Prostate gland (tissue), 2 donors: ENCODE results near the gene ZNF221.

Source experiments
- CTCF ChIP-seq, 4 experiments: fragments of 200-600 bp in 2 of 4; fragments of 450-650 bp in 2 of 4; sonication (generic) in 2 of 4; IDR thresholded peaks; 1 replicate in 3 of 4; 2 replicates in 1 of 4; pipeline ENCODE4 v1.5.1; 2016 to 2019; ENCODE audit warnings: antibody characterized with exemption in 4 of 4, mild to moderate bottlenecking in 2 of 4, moderate library complexity in 2 of 4
- POLR2A ChIP-seq: fragments of 450-650 bp; IDR thresholded peaks from one replicate; pipeline ENCODE4 v1.6.1; 2016; ENCODE audit warnings: antibody characterized with exemption, mild to moderate bottlenecking

GRCh38 chr19:43905897-43906296 lies 45.1 kb upstream of the ZNF221 start:
- no peak for TF ChIP-seq POLR2A
- no peak for TF ChIP-seq CTCF (IDR thresholded peaks at IDR 0.05)
